SU-DHL-6 (cell line): ENCODE data around the gene PDZD2.

Experiments used
- H2AFZ ChIP-seq: fragments of 200-600 bp; sonication (generic); 2 replicates; pipeline ENCODE4 v1.6.1; 2014; ENCODE audit warnings: low read depth, mild to moderate bottlenecking, moderate library complexity, mixed read lengths, antibody characterized with exemption, low read length; ENCODE audit not compliant: severe bottlenecking
- H3F3A ChIP-seq: fragments of 200-600 bp; shearing (Covaris generic); 2 replicates; pipeline ENCODE4 v1.6.0; 2016; ENCODE audit warnings: antibody characterized with exemption, mild to moderate bottlenecking; ENCODE audit not compliant: insufficient read depth
- H3K27ac ChIP-seq: fragments of 200-600 bp; sonication (generic); 2 replicates; pipeline ENCODE4 v1.5.1; 2016; ENCODE audit warnings: low read depth, mild to moderate bottlenecking, low read length, moderate library complexity, mixed read lengths
- H3K27me3 ChIP-seq: fragments of 200-600 bp; sonication (generic), shearing (Covaris generic); 2 replicates; pipeline ENCODE4 v1.6.0; 2014; ENCODE audit warnings: mild to moderate bottlenecking, low read length
- H3K36me3 ChIP-seq: fragments of 200-600 bp; sonication (generic); 2 replicates; pipeline ENCODE4 v1.6.1; 2014; ENCODE audit warnings: mild to moderate bottlenecking, low read length, mixed read lengths
- H3K4me2 ChIP-seq: fragments of 300-600, 200-600 bp; shearing (Covaris generic), sonication (generic); 2 replicates; pipeline ENCODE4 v1.6.0; 2014; ENCODE audit warnings: low read length, low read depth, mild to moderate bottlenecking; ENCODE audit not compliant: poor library complexity, severe bottlenecking
- H3K4me3 ChIP-seq: fragments of 200-600 bp; sonication (generic); 2 replicates; pipeline ENCODE4 v1.5.1; 2014; ENCODE audit warnings: antibody characterized with exemption, low read length, mild to moderate bottlenecking, mixed read lengths; ENCODE audit not compliant: insufficient read depth, poor library complexity, severe bottlenecking
- H3K79me2 ChIP-seq: fragments of 200-600 bp; sonication (generic); 2 replicates; pipeline ENCODE4 v1.6.1; 2014; ENCODE audit warnings: mild to moderate bottlenecking, low read length, moderate library complexity; ENCODE audit not compliant: insufficient read depth
- H3K9ac ChIP-seq: fragments of 200-600 bp; sonication (generic); 2 replicates; pipeline ENCODE4 v1.7.0; 2014; ENCODE audit warnings: mild to moderate bottlenecking, low read length
- H3K9me2 ChIP-seq: fragments of 200-600 bp; sonication (generic); replicated peaks from 2 replicates; pipeline ENCODE4 v1.6.1; 2014; ENCODE audit warnings: low read length; ENCODE audit not compliant: insufficient read depth
- H3K9me3 ChIP-seq: fragments of 200-600 bp; sonication (generic); 2 replicates; pipeline ENCODE4 v1.6.1; 2014; ENCODE audit warnings: low read length, mixed read lengths; ENCODE audit not compliant: insufficient read depth
- H4K20me1 ChIP-seq: fragments of 200-600 bp; sonication (generic); 2 replicates; pipeline ENCODE4 v1.6.1; 2014; ENCODE audit warnings: low read depth, mild to moderate bottlenecking, antibody characterized with exemption, low read length, moderate library complexity, mixed read lengths
- EZH2phosphoT487 ChIP-seq: fragments of 200-600 bp; sonication (generic), shearing (Covaris generic); conservative IDR thresholded peaks from 2 replicates; pipeline ENCODE4 v1.6.1; 2018; ENCODE audit warnings: mild to moderate bottlenecking, antibody characterized with exemption, low read length, moderate library complexity, mixed read lengths
- TF ChIP-seq, protein P1 (sequence below): fragments of 200-600 bp; sonication (generic); IDR thresholded peaks from one replicate; pipeline ENCODE4 v1.5.1; 2017; ENCODE audit warnings: antibody characterized with exemption, mild to moderate bottlenecking, low read length, moderate library complexity; ENCODE audit not compliant: insufficient read depth, poor library complexity, severe bottlenecking

The PDZD2 gene

DNA sequence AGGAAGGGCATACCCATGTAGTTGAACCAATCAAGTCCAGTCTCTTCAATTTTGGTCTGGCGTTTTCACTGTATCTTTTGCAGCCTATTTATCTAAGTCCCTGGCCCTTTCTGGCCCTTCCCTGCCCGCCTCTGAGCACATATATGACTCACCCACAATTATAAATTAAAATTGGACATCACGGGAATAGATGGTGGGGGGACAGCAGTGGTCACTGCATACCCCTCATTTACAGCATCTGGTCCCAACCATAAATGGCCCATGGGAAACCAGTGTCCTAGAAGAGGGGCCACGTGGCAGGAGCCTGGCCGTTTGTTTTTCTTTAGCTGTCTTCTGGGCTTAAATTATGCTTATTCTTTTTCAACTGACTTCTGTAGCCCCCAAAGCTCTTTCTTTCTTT lies 69.2 kb downstream of the PDZD2 start:
- Histone ChIP-seq H4K20me1 (no peaks in the 10 kb centered on the region), H3K9me2 (no peaks in the 10 kb centered on the region), H3K4me3 (no peak overlapping the region), H3K27ac (no peak overlapping the region), H3K9me3 (no peaks in the 10 kb centered on the region), H3K27me3 (no peaks in the 10 kb centered on the region), H3K79me2 (no peaks in the 10 kb centered on the region), H3K36me3 (no peaks in the 10 kb centered on the region), H3F3A (no peaks in the 10 kb centered on the region), H3K9ac (no peak overlapping the region), H3K4me2 (no peak overlapping the region), H2AFZ (no peak overlapping the region)
- TF ChIP-seq EZH2phosphoT487, result no peak

GRCh38 chr5:31711363-31711762 lies 72.4 kb downstream of the PDZD2 start:
- Histone ChIP-seq H3K79me2 (no peaks in the 10 kb centered on the region), H4K20me1 (no peaks in the 10 kb centered on the region), H3K9ac (no peak overlapping the region), H3K9me3 (no peaks in the 10 kb centered on the region), H3K27me3 (no peaks in the 10 kb centered on the region), H3K4me2 (no peak overlapping the region), H2AFZ (no peak overlapping the region), H3F3A (no peaks in the 10 kb centered on the region), H3K4me3 (no peak overlapping the region), H3K9me2 (no peaks in the 10 kb centered on the region), H3K36me3 (no peaks in the 10 kb centered on the region), H3K27ac (no peak overlapping the region)
- TF ChIP-seq EZH2phosphoT487, result no peak
- TF ChIP-seq, protein P1, sequence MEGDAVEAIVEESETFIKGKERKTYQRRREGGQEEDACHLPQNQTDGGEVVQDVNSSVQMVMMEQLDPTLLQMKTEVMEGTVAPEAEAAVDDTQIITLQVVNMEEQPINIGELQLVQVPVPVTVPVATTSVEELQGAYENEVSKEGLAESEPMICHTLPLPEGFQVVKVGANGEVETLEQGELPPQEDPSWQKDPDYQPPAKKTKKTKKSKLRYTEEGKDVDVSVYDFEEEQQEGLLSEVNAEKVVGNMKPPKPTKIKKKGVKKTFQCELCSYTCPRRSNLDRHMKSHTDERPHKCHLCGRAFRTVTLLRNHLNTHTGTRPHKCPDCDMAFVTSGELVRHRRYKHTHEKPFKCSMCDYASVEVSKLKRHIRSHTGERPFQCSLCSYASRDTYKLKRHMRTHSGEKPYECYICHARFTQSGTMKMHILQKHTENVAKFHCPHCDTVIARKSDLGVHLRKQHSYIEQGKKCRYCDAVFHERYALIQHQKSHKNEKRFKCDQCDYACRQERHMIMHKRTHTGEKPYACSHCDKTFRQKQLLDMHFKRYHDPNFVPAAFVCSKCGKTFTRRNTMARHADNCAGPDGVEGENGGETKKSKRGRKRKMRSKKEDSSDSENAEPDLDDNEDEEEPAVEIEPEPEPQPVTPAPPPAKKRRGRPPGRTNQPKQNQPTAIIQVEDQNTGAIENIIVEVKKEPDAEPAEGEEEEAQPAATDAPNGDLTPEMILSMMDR, result no peak

GRCh38 chr5:31711935-31712592 lies 73.1 kb downstream of the PDZD2 start:
- no peaks in the 10 kb centered on the region for H3K27me3 ChIP-seq
- H3K9ac ChIP-seq, result no peak overlapping the region
- no peaks in the 10 kb centered on the region for H3K36me3 ChIP-seq
- no peaks in the 10 kb centered on the region for H3K79me2 ChIP-seq
- no peaks in the 10 kb centered on the region for H3K9me3 ChIP-seq
- no peaks in the 10 kb centered on the region for H3F3A ChIP-seq
- H3K27ac ChIP-seq, result no peak overlapping the region
- TF ChIP-seq, protein P1, result no peak
- no peak for TF ChIP-seq EZH2phosphoT487
- H3K4me2 ChIP-seq, result no peak overlapping the region
- no peak overlapping the region for H3K4me3 ChIP-seq
- H2AFZ ChIP-seq, result no peak overlapping the region
- no peaks in the 10 kb centered on the region for H3K9me2 ChIP-seq
- no peaks in the 10 kb centered on the region for H4K20me1 ChIP-seq

DNA sequence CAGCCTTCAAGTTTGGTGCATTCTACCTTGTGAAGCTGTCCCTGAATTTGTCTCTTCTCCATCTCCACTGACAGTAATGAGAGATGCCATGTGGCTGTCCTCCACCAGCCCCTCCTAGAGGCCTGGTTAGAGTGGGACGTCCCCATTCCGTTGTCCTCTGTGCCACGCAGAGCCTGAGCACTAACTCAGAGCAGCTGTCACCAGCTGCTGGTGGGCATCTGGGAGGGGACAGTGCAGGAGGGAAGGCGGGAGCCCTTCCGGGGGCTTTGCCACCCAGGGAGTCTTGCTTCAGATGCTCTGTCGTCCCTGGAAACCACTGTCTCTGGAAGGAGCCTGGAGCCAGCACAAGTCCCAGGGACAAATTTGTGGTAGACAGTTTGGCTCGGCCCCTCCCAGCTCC lies 78.6 kb downstream of the PDZD2 start:
- Histone ChIP-seq H3K9me2 (no peaks in the 10 kb centered on the region), H3F3A (no peaks in the 10 kb centered on the region), H2AFZ (no peak overlapping the region), H3K9me3 (no peaks in the 10 kb centered on the region), H3K4me2 (no peak overlapping the region), H3K27ac (no peak overlapping the region), H3K9ac (no peak overlapping the region), H3K4me3 (no peak overlapping the region), H3K27me3 (no peaks in the 10 kb centered on the region), H4K20me1 (no peaks in the 10 kb centered on the region), H3K79me2 (no peaks in the 10 kb centered on the region), H3K36me3 (no peaks in the 10 kb centered on the region)
- TF ChIP-seq EZH2phosphoT487, result no peak
- TF ChIP-seq, protein P1, result no peak
